NCI-H524 (cell line): ENCODE data around the gene GZMB.
"Not testable (repeated sequence)": the region's sequence is repeated elsewhere in the genome, so short reads cannot be mapped to it uniquely, and the experiment has no call there.

Experiments
- DNase-seq, 2 experiments: peaks; one replicate each; lab custom pipeline; 2025; lab: John Stamatoyannopoulos, UW

GZMB gene

DNA sequence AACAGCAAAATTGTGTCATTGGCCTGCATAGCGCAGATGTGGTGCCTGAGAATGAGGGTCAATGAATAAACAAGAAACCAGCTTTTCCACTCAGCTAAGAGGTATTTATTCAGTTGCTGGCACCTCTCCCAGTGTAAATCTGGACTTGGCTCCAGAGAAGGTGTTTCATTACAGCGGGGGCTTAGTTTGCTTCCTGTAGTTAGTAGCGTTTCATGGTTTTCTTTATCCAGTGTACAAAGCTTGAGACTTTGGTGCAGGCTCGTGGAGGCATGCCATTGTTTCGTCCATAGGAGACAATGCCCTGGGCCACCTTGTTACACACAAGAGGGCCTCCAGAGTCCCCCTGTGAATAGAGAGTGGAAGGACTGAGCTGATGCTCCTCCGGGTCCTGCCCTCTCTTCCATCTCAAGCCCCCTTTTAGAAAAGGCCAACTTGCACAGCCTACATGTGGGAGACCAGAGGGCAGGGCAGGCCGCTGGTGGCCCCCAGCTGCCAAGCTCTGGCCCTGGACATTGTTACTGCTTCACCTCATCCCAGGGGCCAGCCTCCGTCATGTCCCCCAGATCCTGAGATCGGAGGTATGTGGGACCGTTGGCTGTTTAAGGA lies 3.0 kb downstream of the GZMB start:
- no peak for DNase-seq

DNA sequence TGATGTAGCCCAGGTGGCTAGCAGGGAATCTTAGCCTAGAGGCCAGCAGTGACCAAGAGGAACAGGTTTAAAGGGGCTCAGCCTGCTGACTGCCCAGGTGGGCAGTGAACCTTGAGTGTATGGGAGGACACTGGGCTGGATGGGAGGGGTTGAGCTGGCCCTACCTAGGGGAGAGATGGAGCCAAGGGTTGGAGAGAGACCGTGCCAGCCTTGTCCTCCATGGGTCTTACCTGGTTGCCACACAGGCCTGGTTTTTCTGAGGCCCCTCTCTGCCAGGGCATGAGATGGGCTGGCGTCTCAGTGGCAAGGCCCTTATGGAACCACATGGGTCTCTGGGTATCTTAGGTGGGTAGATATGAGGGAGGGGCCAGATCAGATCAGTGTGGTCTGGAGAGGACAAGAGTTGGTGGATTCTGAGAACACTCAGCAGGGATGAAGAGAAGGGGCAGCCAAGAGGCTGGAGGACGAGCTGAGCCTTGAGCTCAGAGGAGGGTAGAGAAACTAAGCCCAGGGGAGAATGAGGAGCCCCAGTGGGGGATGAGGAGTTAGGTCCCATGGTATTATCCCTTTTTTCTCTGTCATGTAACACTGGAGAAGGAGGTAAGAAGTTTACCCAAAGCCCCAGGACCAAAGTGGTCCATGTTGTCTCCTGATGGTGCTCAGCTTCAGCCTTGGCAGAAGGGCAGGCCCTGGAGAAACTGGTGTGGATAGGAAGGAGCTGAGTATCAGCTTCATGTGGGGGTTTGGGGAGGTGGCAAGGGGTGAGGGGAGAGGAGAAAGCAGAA lies 3.7 kb downstream of the GZMB start:
- no peak for DNase-seq

DNA sequence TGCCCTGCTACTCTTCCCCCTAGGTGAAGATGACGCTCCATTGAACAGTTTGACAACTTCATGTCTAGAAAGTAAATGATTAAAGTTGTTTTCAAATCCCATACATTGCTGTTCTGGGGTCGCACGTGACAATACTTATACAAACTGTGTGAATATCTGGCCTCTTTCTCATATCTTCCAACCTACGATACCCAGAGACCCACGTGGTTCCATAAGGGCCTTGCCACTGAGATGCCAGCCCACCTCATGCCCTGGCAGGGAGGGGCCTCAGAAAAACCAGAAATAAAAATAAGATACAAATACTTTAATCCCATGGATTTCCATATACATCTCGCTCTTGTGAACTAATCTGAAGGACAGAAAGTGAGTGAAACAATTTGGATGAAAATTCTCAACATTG lies 4.5 kb downstream of the GZMB start:
- DNase-seq = no peak

DNA sequence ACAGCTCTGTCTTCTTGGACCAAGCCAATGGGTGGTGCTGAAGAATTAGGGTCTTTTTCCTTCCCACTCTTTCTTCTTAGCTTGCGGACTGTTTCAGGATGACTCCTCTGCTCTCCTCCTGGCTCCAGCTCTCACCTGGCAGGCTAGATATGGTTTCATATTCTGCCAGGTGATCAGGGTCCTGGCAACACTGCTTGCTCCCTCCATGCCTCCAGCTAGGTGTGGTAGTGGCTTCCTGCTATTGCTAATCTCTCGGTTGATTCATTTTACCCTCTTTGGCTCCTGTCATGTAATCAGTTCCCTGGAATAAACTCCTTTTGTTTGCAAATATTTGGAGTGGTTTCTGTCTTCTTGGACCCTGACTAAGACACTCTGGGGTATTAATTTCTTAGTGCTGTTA lies 20.2 kb downstream of the GZMB start:
- DNase-seq = no peak

DNA sequence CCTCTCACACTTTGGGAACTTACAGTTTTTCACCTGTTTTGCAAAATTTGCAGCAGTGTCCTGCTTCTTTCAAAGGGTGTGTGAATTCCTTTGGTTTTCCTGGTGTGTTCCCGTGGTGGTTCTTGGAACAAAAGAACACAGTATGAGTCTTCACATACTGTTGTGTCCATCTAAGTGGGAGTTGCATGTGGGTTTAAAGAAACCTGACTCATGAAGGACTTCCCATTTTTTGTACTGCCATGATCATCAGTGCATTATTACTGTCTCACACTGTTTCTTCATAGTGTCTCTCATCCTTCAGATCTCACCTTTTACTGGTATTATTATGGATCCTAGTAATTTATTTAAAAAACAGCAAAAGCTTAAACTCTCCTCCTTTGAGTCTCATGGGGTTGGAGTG lies 20.7 kb downstream of the GZMB start:
- no peak for DNase-seq

DNA sequence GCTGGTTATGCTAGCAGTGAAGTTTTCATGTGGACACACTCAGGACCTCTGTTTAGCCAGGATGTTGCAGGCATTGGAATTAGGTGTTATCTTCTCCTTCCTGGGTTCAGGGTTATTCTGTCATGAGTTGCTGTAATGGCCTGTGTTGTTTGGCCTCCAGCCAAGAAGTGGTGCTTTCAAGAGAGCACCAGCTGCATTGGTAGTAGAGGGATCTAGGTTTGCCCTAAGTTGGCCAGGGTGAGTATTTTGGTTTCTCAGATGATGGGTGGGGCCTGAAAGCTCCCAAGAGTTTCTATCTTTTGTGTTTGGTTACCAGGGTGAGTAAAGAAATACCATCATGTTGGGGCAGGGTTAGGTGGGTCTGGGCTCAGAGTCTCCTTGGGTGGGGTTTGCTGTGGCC lies 21.8 kb downstream of the GZMB start:
- peak in 1 of 2 experiments; percentile 41 for DNase-seq

DNA sequence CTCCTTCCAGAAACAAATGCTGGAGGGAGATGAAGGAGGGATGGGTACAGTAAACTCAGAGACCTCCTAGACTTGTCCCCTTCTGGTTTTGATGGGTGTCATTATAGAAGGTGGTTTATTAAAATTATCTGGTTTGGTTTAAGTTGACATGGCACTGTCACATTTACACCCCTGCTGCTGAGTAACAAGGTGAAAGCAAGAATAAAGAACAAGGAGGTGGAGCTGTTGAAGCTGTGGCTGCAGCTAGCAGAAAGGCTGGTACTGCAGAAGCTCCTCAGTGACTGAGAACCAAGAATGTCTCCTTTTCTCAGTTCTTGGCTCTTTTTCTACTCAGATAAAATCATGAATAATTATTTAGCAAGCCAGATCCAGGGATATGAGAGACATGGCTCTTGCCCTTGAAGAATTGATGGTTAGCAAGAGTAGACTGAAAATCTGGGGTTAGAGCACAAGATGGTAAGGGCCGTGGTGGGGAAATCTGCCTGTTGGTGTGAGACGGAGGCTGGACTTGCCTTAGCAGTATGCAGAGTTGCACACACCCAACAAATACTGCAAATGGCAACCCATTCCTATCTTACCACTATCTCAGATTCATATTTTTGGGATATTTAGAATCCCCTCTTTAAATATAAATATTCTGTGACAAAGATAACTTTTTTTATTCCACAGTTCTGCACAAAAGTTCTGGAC lies 24.2 kb downstream of the GZMB start, which contains the start of gene GZMH:
Gene GZMH (minus strand): TSS at position 31 of the 690 bp plus-strand sequence. CDS start 72 bp downstream, outside the sequence.
- no peak for DNase-seq

DNA sequence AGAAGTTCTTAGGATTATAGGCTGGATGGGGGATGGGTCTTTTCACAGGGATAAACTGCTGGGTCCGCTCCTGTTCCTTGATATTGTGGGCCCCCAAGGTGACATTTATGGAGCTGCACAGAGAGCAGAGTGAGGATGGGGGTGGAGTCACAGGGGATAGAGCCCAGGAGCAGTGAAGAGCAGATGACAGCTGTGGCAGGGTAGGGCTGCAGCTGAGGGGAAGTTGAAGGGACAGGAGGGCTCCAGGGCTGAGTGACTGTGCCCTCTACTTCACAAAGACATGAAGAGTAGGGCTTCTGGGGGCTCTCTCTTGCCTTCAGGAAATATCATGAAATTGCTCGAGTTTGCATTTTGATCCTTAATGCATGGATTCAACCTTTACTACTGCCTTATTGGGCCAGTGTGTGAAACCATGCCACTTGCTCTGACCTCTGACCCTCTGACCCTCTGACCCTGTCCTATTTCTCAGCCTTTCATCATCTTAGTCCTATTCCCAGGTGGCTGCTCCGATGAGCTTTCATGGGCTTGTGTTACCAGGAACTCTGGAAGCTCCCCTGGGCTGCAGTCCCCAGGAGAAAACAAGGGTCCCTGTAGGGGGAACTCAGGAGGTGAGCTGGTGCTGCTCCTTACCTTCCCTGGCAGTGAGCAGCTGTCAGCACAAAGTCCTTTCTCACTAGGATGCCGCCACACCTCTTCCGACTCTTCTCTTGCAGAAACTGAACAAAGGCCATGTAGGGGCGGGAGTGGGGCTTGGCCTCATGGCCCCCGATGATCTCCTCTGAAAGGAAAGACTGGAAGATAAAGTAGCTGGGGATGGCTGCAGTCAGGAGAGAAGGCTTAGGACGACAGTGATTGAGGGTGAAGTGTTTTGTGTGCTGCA lies 26.1 kb downstream of the GZMB start:
- DNase-seq = peak in 1 of 2 experiments; percentile 25

DNA sequence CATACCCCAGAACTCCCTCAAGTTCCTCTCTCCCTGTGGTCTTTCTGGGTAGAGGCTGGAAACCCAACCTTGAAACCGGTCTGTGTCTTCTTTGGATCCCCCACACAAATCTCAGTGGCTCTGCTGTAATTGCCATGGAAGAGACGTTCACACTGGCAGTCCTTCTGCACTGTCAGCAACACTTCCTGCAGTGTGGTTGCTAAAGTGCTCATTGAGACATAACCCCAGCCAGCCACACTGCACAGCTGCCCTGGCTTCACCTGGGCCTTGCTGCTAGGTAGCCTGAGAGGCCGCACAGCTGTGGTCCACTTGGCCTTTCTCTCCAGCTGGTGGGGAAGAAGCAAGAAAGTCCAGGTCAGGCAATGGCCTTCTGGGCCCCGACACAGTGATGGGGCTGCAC lies 26.9 kb downstream of the GZMB start:
- no peak for DNase-seq

DNA sequence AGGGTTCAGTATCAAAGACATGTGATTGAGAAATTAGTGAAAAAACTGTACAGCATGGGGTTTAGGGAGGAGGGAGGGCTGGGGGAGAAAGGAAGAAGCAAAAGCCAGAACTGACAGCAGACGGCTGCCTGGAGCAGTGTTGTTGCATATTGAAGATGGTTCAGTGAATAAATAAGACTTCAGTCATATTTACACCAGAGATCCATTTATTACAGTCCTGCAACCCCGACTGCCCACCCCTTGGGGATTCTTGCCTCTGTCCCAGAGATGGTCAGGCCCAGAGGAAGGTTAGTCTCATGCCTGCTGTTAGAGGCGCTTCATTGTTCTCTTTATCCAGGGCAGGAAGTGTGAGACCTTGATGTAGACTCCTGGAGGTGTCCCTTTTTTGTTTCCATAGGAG lies 27.7 kb downstream of the GZMB start:
- DNase-seq = no peak

DNA sequence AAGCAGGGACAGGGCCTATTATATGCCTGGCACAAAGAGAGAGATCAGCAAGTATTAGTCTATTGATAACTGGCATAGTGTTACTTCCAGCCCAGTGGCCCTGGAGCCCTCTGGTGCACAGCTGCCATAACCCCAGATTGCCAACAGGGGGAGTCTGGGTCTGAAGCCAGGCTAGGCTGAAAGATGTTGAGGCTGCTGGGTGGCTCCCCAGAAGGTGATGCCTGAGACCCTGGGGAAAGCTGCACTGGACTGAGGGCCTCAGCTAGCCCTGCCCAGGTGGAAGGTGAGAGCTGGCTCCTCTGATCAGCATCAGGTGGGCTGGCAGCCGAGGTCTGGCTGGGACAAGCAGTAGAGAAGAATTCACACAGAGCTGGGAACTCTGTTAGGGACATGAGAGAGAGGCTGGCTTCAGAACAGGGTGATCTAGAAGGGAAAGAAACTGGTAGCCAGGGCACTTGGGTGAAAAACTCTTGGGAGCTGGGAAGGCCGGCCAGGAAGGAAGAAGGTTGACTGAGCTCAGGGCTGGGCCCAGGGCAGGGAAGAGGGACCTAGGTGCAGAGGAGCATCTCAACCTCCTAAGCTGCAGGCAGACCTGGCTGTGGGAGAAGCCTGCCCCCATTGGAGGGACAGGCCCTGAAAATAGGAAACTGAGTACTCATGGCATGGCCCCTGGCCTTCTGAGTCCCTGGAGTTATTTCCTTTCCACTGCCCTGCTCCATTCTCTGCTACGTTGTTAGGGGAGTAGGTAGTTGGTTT lies 28.4 kb downstream of the GZMB start:
- DNase-seq = peak in 1 of 2 experiments; percentile 43

DNA sequence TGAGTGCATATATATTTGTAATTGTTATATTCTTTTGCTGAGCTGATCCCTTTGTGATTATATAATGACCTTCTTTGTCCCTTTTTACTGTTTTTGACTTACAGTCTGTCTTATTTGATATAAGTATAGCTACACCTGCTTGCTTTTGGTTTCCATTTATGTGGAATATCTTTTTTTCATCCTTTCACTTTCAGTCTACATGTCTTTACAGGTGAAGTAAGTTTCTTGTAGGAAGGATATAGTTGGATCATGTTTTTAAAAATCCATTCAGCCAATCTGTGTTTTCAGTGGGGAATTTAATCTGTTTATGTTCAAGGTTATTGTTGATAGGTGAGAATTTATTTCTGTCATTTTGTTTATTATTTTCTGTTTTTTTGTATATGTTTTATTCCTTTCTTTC lies 36.6 kb downstream of the GZMB start:
- DNase-seq = no peak

DNA sequence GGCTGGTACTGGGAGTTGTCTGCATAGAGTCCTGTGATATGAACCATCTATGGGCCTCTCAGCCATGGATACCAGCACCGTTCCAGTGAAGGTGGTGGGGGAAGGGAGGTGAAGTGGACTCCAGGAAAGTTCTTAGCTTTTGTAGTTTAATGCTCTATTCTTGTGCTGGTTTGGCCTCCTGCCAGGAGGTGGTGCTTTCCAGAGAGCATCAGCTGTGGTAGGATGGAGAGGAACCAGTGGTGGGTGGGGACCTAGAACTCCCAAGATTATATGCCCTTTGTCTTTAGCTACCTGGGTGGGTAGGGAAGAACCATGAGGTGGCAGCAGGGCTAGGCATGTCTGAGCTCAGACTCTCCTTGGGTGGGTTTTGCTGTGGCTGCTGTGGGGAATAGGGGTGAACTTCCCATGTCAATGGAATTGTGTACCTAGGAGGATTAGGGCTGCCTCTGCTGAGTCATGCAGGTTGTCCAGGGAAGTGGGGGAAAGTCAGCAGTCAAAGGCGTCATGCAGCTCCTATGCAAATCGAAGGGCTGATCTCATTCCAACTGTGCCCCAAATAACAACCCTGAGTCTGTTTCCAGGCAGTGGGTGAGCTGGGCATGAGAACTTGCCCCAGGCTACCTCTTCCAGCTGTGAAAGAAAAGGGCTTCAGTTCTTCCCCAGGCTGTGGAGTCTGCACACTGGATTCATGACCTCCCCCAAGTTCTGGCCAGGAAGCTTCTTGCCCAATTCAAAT lies 38.7 kb downstream of the GZMB start:
- no peak for DNase-seq

DNA sequence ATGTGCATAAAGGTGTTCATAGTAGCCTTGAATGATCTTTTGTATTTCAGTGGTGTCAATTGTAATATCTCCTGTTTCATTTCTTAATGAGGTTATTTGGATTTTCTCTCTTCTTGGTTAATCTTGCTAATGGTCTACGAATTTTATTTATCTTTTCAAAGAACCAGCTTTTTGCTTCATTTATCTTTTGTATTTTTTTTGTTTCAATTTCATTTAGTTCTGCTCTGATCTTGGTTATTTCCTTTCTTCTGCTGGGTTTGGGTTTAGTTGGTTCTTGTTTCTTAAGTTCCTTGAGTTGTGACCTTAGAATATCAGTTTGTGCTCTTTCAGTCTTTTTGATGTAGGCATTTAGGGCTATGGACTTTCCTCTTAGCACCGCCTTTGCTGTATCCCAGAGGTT lies 43.0 kb downstream of the GZMB start:
- DNase-seq = not testable (repeated sequence)

DNA sequence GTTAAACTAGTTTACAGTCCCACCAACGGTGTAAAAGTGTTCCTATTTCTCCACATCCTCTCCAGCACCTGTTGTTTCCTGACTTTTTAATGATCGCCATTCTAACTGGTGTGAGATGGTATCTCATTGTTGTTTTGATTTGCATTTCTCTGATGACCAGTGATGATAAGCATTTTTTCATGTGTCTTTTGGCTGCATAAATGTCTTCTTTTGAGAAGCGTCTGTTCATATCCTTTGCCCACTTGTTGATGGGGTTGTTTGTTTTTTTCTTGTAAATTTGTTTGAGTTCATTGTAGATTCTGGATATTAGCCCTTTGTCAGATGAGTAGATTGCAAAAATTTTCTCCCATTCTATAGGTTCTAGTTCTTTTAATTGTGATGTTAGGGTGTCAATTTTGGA lies 49.6 kb downstream of the GZMB start:
- DNase-seq = not testable (repeated sequence)
